Measurements from ENCODE around the gene WDR87. TPM values are rescaled to one million over a fixed set of nuclear protein-coding genes. Genes with fewer than 3 reads are reported as not detected.

The WDR87 gene
- total and polyA plus RNA-seq, 2 of the 8 experiments (the other 6 are each of a cell fraction or from before 2014, with no cell fraction given), result not detected

GRCh38 chr19:37903096-37903495 lies 3.3 kb downstream of the WDR87 start (continued):
- TF ChIP-seq TCF12 (IDR thresholded peaks at IDR 0.05; ENCODE audit: low read depth, low read length), result no peak
- no peak for TF ChIP-seq CEBPB (IDR thresholded peaks at IDR 0.05; ENCODE audit: low read depth, low read length)
- no peak for TF ChIP-seq TAF7 (optimal IDR thresholded peaks at IDR 0.05; ENCODE audit: borderline replicate concordance, low read depth, low read length)
- no peak for TF ChIP-seq MAX (IDR thresholded peaks at IDR 0.05)
- no peak for TF ChIP-seq HDAC2 (IDR thresholded peaks at IDR 0.05; ENCODE audit: borderline replicate concordance in 1 of 2, low read depth in 2 of 2, low read length in 2 of 2)
- TF ChIP-seq BRCA1 (IDR thresholded peaks at IDR 0.05; ENCODE audit: low read depth, low read length), result no peak
- TF ChIP-seq E2F6 (IDR thresholded peaks at IDR 0.05), result no peak
- TF ChIP-seq SP2 (IDR thresholded peaks at IDR 0.05; ENCODE audit: low read length), result no peak
- TF ChIP-seq PHF8 (conservative IDR thresholded peaks at IDR 0.05; ENCODE audit: low read depth, low read length), result no peak
- TF ChIP-seq ATF2 (IDR thresholded peaks at IDR 0.05; ENCODE audit: low read length), result no peak

All from H1 (cell line).